EH (cell line): ENCODE results near the gene SERPINB4.
A peak's percentile ranks its signal among the peaks of the same experiment; 100 is the strongest.

Experiments
- DNase-seq: peaks from one replicate; pipeline ENCODE4 v3.0.0-alpha.2; 2015; ENCODE audit warnings: low read depth

The SERPINB4 gene

DNA sequence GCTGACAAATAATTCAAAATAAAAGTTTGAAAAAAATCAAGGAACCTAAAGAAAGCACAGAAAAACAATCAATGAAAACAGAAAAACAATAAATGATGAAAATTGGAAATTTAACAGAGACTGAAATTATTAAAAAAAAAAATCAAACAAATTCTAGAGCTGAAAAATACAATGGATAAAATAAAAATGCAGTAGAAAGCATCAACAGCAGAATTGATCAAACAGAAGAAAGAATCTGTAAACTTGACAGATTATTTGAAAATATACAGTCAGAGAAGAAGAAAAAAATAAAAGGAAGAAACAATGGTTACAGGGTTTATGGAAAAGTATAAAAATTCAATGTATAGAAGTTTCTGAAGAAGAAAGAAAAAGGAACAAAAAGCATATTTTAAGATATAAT is 16.2 kb downstream of the SERPINB4 start:
- no peak for DNase-seq

DNA sequence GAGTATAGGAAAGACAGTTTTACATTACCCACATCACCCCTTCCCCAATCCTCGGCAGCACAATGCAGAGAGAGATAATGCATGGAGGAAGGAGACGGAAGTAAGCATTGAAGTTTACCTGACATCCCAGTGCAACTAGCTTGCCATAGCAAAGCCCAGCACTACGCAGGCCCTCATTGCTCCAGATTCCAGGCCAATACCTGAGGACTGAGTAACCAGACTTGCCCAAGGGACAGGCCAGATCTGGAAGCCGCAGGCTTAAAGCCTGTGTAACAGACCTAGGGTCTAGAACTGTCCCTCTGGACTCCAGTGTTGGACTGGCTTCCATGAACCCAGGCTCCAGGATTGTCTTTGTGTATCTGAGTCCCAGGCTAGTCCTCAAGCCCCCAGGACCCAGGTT is 17.6 kb downstream of the SERPINB4 start:
- no peak for DNase-seq

DNA sequence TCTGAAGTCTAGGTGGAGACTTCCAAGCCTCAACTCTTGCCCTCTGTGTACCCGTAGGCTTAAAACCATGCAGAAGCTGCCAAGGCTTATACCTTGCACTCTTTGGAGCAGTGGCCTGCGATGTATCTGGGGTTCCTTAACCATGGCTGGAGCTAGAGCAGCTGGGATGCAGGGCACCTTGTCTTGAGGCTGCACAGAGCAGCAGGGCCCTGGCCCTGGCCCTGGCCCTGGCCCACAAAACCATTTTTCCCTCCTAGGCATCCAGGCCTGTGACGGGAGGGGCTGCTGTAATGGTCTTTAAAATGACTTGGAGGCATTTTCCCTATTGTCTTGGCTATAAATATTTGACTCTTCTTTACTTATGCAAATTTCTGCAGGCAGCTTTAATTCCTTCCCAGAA is 19.2 kb downstream of the SERPINB4 start:
- no peak for DNase-seq

DNA sequence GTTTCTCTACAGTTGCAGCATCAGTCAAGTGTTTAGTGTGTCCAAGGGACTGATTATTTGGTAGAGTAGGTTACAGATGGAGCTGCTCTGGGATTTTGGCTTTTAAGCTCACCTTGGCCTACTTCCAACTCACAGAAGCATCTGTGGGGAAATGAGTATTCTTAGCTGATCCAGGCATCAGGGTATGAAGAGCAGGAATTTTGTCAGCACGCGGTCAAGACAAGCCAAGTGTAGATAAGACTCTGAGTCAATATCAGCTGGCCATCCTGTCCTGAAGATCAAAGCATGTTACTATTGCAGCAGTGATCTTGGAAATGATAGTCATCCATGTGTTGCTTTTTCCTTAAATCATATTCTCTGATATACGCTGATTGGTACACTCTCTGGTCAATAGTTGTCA is 24.4 kb downstream of the SERPINB4 start:
- no peak for DNase-seq

DNA sequence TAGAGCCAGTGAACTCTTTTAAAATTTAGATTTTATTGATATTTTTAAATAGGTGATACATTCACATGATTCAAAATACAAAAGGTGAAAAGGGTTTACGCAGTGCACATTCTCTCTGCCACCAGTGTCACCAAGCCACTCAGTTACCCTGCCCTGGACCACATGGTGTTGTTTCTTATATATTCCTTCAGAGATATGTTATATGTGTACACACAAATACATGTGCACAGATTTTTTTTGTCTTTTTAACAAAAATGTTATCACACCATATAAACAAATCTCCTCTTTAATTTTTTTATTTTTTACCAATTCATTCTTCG is 26.2 kb downstream of the SERPINB4 start:
- no peak for DNase-seq

DNA sequence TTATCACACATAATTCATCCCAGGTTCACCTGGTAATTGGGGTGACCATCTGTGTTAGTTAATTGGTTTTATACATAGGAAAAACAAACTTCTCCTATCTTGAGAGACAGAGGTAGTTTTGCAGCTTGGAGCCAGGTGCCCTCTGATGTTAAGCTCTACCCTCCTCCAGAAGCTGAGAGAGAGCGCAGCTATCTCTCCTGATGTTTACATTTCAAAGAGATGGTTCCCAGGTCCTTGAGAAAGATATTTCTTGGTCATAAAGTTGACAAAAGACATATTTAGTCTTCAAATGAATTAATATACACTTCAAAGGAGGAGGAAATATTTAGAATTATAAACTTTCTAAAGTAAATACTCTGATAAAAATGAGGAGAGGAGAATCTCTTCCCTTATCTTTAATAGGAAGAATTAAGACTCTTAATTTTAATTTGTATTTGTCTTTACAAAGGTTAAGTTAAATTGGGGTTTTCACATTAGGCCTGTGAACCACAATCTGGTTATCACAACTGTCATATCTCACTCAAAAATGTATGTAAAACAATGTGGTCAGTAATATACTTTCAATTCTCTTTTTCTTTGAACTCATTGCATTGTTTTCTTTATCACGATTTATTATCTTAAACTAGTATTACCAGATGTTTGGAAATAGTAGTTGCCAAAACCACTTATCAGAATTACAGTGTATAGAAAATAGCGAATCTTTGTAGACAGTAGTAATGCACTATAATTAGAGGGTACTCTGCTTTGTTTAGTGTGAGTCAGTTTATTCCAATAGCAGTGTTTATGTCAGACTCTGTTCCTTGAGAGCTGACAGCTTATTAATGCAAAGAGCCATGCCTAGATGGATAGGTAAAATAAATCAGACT is 26.8 kb downstream of the SERPINB4 start:
- peak; percentile 19 for DNase-seq

DNA sequence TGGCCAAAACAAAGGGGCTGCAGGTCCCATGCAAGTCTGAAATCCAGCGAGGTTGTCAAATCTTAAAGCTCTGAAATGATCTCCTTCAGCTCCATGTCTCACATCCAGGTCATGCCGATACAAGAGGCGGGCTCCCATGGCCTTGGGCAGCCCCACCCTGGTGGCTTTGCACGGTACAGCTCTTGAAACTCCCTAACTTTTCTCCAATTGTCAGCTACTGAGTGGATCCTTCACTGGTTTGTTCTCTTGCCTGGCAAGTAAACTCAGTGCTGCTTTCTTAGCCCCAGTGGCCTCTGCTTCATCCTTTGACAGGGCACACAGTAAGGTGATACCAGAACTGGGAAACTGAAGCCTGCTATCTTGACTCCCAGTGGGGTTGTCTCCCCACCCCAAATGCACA is 30.6 kb downstream of the SERPINB4 start:
- no peak for DNase-seq

DNA sequence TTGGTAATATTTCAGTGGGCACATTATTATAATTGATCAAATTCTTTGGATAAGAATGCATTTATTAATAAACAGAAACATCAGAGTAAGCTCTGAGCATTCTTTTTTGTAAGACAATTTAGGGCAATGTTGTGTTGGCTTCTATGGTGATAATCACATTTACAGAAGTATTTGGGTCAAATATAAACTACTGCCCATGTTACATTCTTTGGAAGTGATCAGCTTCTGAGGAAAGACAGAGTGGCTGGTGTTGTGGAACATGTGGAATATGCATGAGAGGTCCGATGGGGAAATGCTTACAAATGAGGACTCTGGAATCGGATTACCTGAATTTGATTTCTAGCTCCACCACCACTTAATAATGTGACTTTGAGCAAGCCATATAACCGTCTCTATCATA is 37.5 kb downstream of the SERPINB4 start:
- peak; percentile 32 for DNase-seq

DNA sequence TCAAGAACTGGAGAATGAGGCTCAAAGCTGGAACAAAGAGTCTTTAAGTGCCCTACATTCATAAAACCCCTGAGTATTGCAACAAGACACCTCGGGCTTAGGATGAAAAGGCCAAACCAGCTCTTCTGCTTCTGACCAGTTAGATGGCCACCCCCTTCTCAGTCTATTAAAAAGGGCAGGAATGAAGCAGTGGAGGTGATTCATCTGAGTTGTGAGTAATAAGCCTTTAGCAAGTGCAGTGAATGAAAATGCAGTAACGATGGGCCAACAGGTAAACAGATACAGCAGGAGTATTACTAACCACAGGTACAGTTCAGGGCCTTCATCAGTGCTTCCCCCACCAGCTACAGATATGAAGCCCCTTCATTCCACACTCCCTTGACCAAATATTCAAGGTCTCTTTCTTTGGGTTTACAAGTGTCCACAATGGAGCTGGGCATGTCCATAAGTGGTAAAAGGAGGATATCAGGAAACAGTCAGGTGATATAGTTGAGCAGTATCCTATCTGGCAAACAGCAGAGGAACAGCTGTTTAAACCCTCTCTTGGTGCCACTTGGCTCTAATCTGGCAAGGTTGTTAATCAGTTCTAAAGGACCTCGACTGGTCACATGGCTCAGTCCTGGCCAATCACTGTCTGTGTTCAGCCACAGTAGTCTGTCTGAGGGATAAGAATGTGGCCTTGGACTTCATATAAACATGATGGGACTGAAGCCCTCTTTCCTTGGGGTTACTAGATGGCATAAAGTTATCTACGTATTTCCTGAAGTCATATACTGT is 39.1 kb downstream of the SERPINB4 start:
- DNase-seq: peak; percentile 56

DNA sequence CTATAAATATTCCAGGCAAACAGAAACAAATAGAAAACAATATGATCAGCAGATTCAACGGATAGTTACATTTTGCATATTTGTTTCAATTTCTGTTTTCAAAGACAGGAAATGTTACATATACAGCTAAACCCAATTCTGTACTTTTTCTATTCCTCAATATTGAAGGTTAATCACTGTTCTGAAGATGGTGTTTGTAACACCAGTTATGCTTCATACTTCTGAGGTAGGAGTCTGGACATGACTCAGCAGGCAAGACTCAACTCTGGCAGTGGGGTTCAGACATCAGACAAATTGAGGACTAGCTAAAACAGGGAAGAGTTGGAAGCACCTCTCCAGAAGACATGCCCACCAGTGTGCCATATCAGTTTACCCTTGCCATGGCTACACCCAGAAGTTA is 40.3 kb downstream of the SERPINB4 start:
- DNase-seq: peak; percentile 45

DNA sequence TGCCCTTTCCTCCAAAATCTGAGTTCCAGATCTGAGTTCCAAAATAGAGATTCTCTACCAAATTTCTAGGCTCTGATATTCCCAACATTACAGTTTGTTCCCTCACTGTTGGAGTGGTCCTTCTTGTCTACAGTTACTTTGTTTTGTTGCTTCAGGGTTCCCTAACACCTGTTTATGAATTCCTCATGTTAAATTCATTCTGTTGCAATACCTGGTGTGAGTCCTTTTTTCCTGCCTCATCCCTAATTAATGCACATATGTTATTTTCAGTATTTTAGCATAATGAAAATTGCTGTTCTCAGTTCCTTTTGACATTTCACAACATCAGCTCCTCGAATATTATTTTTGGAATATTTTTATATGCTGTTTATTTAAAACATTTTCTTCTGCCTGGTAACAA is 40.7 kb downstream of the SERPINB4 start:
- DNase-seq: no peak

DNA sequence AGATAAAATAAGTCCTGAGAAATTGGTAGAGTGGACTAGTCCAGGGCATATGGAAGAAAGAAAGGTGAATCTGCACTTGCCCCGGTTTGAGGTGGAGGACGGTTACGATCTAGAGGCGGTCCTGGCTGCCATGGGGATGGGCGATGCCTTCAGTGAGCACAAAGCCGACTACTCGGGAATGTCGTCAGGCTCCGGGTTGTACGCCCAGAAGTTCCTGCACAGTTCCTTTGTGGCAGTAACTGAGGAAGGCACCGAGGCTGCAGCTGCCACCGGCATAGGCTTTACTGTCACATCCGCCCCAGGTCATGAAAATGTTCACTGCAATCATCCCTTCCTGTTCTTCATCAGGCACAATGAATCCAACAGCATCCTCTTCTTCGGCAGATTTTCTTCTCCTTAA is 47.1 kb downstream of the SERPINB4 start:
- DNase-seq: no peak

DNA sequence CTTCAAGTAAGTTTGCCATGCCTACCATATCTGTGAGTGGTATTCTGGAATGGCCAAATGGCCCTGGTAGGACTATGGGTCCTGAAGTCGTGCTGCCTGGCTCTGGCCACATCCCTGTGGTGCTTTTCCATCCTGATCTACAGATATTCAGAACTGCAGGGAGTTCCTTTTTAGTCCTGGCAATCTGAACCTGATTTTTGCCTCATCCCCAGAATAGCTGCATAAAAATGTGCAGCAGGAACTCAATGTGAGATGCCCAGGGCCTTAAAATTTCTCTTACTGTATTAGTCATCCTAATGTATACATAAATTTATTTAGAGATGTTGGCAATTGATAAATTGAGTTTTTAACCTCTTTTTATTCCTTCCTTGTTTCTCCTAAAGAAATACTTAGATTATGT is 51.6 kb downstream of the SERPINB4 start:
- DNase-seq: peak; percentile 28

DNA sequence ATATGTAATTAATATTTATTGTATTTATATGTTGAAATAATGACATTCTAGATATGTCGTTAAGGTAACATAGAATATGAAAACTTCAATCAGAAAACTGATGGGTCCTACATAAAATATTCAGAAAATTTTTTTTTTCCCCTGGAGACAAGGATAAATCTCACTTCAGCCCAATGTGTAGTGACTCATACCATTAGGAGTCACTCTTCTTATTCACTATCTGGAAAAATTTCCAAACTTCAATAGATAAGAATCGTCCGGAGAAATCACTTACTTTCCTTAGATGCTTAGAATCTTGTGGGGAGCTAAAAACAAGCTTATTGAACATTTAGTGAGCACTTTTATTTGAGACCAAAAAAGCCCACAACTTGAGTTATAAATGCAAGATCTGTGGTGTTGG is 52.3 kb downstream of the SERPINB4 start:
- peak; percentile 61 for DNase-seq

DNA sequence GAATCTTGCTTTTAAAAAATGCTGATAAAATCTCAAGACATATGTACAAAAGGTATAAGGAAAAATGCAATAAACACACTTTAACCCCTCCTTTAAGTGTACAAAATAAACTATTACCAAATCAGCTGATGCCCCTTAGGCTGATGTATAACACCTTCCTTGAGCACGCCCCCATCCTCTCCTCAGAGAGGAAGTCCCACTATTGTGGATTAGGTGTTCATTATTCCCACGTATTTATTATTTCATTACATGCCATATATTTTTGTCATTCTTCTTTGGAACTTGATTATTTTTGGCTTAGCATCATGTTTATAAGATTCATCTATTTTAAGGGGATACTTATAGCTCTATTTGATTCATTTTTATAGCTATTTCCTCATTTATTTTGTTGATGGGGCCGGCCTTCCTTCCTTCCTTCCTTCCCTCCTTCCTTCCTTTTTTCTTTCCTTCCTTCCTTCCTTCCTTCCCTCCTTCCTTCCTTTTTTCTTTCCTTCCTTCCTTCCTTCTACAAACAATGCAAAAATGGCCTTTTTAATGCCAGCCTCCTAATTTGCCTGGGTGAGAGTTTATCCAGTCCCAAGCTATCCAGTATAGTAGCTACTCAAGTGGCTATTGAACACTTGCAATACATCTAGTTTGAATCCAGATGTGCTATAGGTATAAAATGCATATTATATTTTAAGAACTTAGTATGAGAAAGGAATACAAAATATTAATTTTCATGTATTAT is 52.9 kb downstream of the SERPINB4 start:
- no peak for DNase-seq

DNA sequence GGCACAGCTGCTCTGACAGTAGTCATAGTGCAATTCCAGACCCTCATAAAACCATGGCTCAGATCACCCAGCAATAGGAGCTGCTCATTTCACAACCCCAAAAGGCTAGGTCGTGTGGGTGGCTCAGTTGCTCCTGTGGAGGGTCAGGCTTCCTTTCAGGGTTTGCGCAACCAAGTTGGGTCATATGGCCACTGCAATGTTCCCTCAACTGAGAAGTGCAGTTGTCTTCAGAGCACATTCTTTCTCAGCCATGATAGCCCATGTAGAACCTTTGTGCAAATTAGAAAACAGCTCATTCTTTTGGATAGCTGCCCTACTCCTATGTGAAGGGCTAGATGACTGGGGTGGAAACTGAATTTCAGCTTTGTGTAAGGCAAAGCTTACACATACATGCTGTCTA is 53.7 kb downstream of the SERPINB4 start:
- DNase-seq: peak; percentile 41

DNA sequence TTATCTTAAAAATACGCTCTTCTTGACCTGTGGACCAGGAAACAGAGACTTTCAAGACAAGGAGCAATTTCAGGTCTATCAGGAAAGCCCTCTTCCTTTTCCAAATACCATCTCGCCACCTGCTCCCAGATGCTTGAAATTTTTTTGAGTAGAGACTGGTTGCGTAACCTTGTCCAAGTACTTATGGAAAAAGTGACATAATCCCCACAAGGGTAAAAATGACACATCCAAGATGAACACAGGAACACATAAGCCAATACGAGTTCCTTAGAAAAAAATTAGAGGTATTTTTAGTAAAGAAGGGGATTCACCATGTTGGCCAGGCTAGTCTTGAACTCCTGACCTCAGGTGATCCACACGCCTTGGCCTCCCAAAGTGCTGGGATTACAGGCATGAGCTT is 55.1 kb downstream of the SERPINB4 start:
- DNase-seq: peak; percentile 13
